Cerebellar nuclear complex (tissue), 1 donor: ENCODE data around the gene CDH3.
"Not testable (repeated sequence)": the region's sequence is repeated elsewhere in the genome, so short reads cannot be mapped to it uniquely, and the experiment has no call there.

ENCODE experiments used
- DNase-seq, 2 experiments: peaks; one replicate each; lab custom pipeline; 2025; lab: John Stamatoyannopoulos, UW

The CDH3 gene

GRCh38 chr16:68704232-68704867 lies 59.2 kb downstream of the CDH3 start:
- no peak for DNase-seq

- no peak for DNase-seq
Observed at GRCh38 chr16:68707340-68708152, 62.4 kb downstream of the CDH3 start.

- DNase-seq = no peak
Observed at GRCh38 chr16:68710211-68710610, 65.1 kb downstream of the CDH3 start.

DNA sequence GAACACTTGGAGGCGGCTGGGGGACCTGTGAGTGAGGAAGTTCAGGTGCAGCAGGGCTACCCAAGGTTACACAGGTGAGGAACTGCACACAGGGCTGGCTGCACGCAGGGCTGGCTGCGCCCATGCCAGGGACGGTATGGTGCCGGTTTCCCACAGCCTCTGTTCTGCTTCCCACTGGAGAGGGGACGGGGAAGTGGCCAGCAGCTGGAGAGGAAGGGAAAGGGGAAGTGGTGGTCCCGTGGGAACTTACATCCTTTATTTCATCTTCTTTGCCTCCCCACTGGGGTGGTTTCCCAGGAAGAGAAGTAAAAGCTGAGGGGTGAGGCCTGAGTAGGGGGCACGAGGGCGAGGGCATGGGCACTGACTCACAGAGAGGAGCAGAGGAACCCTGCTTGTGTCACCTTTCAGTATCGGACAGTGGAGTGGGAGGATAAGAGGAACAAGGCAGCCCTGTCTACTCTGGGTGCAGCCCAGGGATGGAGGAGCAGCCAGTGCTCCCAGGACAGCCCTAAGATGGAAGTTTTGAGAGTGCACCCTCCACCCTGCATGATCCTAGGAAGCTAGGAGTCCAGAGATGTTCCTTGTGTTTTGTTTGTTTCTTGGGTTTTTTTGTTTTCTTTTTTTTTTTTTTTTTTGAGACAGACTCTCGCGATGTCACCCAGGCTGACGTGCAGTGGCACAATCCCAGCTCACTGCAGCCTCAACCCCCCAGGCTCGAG lies 66.5 kb downstream of the CDH3 start:
- DNase-seq = no peak

GRCh38 chr16:68713361-68713760 lies 68.3 kb downstream of the CDH3 start:
- no peak for DNase-seq

- DNase-seq = no peak
Observed at GRCh38 chr16:68715471-68715870, 70.4 kb downstream of the CDH3 start.

DNA sequence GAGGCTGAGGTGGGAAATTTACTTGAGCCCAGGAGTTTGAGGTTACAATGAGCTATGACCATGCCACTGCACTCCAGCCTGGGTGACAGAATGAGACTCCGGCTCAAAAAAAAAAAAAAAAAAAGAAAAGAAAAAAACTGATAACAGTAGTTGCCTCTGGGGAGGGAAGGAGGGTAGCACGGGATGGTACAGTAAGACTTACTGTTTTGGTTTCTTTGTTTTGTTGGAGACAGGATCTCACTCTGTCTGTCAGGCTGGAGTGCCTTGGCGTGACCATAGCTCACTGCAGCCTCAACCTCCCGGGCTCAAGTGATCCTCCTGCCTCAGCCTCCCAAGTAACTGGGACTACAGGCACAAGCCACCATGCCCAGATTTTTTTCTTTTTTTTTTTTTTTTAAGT lies 71.4 kb downstream of the CDH3 start:
- not testable (repeated sequence) for DNase-seq

DNA sequence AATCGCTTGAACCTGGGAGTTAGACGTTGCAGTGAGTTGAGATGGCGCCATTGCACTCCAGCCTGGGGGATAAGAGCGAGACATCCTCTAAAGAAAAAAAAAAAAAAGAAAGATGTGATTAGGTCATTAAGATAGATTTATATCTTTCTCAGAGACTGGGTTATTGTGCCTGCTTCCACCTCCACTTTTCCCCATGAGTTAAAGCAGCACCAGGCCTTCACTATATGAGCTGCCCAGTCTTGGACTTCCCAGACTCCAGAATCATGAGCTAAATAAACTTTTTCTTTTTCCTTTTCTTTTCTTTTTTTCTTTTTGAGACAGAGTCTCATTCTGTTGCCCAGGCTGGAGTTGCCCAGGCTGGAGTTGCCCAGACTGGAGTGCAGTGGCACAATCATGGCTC lies 72.6 kb downstream of the CDH3 start:
- no peak for DNase-seq

- no peak for DNase-seq
Observed at GRCh38 chr16:68718590-68718989, 73.5 kb downstream of the CDH3 start.

DNA sequence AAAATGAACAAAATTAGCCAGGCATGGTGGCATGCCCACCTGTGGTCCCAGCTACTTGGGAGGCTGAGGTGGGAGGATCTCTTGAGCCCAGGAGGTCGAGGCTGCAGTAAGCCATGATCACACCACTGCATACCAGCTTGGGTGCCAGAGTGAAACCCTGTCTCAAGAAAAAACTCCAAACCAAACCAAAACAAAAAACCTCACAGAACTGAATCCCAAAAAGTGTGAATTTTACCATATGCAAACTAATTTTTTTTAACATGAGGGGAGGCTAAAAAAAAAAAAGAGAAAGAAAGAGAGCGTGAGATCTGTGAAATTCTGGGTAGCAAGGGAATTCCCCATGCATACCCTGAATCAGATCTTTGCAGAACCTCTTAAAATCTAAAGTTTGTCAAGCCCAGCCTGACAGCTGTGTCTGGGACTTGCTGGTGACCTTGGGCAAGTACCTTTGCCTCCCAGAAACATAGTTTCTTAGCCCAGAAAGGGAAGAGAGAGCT lies 74.9 kb downstream of the CDH3 start:
- DNase-seq = no peak

DNA sequence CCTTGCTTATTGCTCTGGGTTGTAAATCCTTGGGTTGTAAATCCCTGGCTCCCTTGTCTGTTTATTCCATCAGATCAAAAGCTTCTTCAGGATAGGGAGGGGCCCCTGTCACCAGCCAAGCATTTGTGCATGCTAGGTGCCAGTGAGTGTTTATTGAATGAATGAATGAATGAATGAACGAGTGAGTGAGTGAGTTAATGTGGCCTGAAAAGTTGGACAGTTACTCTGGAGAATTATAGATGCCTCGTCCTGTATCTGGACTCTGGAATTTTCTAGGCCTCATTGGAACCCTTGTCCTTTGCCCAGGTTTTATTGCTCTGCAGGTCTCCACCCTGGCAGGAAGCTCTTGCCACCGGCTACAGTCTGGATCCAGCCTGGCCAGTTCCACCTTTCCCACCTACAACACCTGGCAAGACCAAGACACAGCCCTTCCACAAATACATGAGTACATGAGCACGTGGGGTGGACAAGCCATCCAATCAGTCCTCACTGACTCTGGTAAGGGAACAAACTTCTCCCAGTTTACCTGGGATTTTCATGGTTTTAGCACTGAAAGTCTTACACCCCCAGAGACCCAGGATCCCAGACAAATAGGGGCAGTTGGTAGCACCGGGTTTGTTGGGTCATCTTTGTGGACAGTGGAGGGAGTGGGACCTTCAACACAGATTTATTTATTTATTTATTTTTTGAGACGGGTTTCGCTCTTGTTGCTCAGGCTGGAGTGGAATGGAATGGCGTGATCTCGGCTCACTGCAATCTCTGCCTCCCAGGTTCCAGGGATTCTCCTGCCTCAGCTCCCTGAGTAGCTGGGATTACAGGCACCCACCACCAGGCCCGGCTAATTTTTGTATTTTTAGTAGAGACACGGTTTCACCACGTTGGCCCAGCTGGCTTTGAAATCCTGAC lies 77.3 kb downstream of the CDH3 start:
- no peak for DNase-seq

- DNase-seq = no peak
Observed at GRCh38 chr16:68724797-68725196, 79.7 kb downstream of the CDH3 start.

DNA sequence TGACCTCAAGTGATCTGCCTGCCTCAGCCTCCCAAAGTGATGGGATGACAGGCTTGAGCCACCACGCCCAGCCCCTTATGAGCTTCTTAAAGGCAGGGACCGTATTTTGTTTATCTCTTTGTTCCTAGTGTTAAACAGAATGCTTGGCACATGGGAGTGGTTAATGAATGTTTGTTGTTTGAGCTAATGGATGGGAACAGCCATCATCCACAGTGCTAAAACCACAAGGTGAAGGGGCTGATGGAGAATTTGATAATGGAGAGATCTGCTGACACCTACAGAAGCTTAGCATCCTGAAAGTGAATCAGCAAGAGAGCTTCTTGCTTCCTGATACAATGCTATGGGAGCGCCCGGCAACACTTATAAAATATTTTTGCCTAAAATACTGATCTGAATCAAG lies 83.4 kb downstream of the CDH3 start:
- DNase-seq = no peak

DNA sequence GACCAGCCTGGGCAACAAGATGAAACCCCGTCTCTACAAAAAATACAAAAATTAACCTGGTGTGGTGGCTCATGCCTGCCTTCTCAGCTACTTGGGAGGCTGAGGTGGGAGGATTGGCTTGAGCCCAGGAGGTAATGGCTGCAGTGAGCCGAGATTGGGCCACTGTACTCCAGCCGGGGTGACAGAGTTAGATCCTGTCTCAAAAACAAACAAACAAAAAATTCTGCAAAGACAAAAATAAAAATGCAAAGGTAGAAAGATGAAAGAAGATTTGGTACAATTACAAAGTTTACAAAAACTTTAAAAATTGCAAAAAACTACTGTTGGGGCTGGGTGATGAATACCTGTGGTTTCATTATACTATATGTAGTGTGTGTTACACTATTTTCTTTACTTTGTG lies 86.5 kb downstream of the CDH3 start:
- no peak for DNase-seq

- no peak for DNase-seq
Observed at GRCh38 chr16:68732042-68732680, 87.1 kb downstream of the CDH3 start.

DNA sequence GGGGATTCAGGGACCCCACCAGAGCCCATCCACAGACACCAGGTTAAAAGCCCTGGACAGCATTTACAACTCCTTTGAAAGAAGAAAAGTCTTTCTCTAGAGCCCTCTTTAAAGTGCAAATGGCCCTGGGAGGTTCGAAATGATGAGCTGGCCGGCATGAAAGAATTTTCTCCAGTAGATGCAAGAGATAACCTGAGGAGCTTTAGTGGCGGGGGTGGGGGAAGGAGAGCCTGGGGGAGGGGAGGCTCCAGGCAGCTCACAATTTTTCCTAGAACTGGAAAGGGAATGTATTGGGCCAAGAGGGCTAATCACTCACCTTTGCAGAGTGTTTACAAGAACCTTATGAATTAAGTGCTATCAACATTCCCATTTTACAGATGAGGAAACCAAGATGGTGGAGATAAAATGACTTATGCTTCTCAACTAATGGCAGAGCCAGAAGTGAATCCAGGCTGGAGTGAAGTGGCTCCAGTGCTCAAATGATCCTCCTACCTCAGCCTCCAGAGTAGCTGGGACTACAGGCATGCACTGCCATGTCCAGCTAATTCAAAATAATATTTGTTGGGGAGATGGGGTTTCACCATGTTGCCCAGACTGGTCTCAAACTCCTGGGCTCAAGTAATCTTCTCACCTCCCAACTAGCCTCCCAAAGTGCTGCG lies 87.8 kb downstream of the CDH3 start:
- no peak for DNase-seq

- DNase-seq = no peak
Observed at GRCh38 chr16:68733570-68733969, 88.5 kb downstream of the CDH3 start.

GRCh38 chr16:68734782-68735181 lies 89.7 kb downstream of the CDH3 start:
- no peak for DNase-seq

DNA sequence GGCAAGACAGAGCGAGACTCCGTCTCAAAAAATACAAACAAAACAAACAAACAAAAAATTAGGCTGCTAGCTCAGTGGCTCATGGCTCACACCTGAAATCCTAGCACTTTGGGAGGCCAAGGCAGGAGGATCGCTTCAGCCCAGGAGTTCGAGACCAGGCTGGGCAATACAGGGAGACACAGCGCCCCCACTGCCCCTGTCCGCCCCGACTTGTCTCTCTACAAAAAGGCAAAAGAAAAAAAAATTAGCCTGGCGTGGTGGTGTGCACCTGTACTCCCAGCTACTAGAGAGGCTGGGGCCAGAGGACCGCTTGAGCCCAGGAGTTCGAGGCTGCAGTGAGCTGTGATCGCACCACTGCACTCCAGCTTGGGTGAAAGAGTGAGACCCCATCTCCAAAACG lies 91.5 kb downstream of the CDH3 start:
- DNase-seq = no peak

DNA sequence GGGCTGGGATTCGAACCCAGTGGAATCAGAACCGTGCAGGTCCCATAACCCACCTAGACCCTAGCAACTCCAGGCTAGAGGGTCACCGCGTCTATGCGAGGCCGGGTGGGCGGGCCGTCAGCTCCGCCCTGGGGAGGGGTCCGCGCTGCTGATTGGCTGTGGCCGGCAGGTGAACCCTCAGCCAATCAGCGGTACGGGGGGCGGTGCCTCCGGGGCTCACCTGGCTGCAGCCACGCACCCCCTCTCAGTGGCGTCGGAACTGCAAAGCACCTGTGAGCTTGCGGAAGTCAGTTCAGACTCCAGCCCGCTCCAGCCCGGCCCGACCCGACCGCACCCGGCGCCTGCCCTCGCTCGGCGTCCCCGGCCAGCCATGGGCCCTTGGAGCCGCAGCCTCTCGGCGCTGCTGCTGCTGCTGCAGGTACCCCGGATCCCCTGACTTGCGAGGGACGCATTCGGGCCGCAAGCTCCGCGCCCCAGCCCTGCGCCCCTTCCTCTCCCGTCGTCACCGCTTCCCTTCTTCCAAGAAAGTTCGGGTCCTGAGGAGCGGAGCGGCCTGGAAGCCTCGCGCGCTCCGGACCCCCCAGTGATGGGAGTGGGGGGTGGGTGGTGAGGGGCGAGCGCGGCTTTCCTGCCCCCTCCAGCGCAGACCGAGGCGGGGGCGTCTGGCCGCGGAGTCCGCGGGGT lies 92.1 kb downstream of the CDH3 start, which contains the start of gene CDH1:
Gene CDH1 (plus strand): TSS at position 247 of the 684 bp plus-strand sequence. CDS start 124 bp downstream, at position 371.
- DNase-seq = no peak
